ENCODE data around the gene PHACTR1.

PHACTR1 gene

DNA sequence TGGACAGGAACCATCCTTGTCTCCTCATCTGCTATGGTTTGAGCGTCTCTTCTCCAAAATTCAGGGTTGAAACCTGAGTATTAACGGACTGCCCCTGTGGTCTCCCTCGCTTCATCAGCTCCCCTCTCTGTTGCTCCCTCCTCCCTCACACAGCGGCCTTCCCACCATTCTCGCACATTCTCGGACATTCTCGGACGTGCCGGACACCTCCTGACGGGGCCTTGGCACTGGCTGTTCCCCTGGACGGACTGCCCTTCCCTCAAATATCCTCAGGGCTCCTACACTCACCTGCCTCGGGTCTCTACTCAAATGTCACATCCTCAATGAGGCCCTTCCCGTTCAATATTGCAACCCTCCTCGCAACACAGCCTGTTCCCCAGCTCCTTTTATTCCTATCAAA is 496.0 kb downstream of the PHACTR1 start:
- H3K4me1 ChIP-seq (ENCODE audit: control insufficient read depth, insufficient read depth, low read length, poor library complexity, severe bottlenecking) = no peaks in the 10 kb centered on the region
- H3K27me3 ChIP-seq (replicated peaks; ENCODE audit: control insufficient read depth, insufficient read depth, low read length, poor library complexity, severe bottlenecking) = no peaks in the 10 kb centered on the region
- DNase-seq = no peak
- H3K27ac ChIP-seq (ENCODE audit: insufficient read depth, low read length, poor library complexity, severe bottlenecking) = no peak overlapping the region
- H3K9me3 ChIP-seq (ENCODE audit: control insufficient read depth, low read length) = no peaks in the 10 kb centered on the region
- no peak overlapping the region for H3K4me3 ChIP-seq (ENCODE audit: insufficient read depth, low read depth, low read length, poor library complexity, severe bottlenecking)
- H3K36me3 ChIP-seq (ENCODE audit: control insufficient read depth, insufficient read depth, low read length) = no peaks in the 10 kb centered on the region

DNA sequence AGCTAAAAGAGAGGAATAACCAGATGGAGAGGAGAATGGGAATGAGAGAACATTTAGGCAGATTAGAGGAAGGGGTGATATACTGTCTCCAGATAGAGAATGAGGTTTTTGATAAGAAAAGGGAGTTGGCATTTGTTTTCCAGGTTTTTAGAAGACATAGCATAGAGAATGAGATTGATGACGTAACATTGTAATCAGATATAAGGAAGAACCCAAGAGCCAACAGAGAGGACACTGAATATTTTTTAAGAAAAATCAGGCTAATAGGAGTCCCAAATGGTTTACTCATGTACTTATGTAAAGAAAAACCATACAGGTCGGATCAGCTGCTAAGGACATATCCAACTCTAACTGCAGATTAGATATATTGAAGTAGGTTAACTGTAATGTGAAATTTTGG is 498.8 kb downstream of the PHACTR1 start:
- no peaks in the 10 kb centered on the region for H3K27me3 ChIP-seq (replicated peaks; ENCODE audit: control insufficient read depth, insufficient read depth, low read length, poor library complexity, severe bottlenecking)
- H3K9me3 ChIP-seq (ENCODE audit: control insufficient read depth, low read length) = no peaks in the 10 kb centered on the region
- no peaks in the 10 kb centered on the region for H3K36me3 ChIP-seq (ENCODE audit: control insufficient read depth, insufficient read depth, low read length)
- H3K4me3 ChIP-seq (ENCODE audit: insufficient read depth, low read depth, low read length, poor library complexity, severe bottlenecking) = no peak overlapping the region
- DNase-seq = no peak
- no peaks in the 10 kb centered on the region for H3K4me1 ChIP-seq (ENCODE audit: control insufficient read depth, insufficient read depth, low read length, poor library complexity, severe bottlenecking)
- no peak overlapping the region for H3K27ac ChIP-seq (ENCODE audit: insufficient read depth, low read length, poor library complexity, severe bottlenecking)

- DNase-seq = no peak
- Histone ChIP-seq H3K9me3 (ENCODE audit: control insufficient read depth, low read length) (no peaks in the 10 kb centered on the region), H3K4me3 (ENCODE audit: insufficient read depth, low read depth, low read length, poor library complexity, severe bottlenecking) (no peak overlapping the region), H3K4me1 (ENCODE audit: control insufficient read depth, insufficient read depth, low read length, poor library complexity, severe bottlenecking) (no peaks in the 10 kb centered on the region), H3K36me3 (ENCODE audit: control insufficient read depth, insufficient read depth, low read length) (no peaks in the 10 kb centered on the region), H3K27me3 (replicated peaks; ENCODE audit: control insufficient read depth, insufficient read depth, low read length, poor library complexity, severe bottlenecking) (no peaks in the 10 kb centered on the region), H3K27ac (ENCODE audit: insufficient read depth, low read length, poor library complexity, severe bottlenecking) (no peak overlapping the region)
Observed at GRCh38 chr6:13216236-13217014, 499.9 kb downstream of the PHACTR1 start.

DNA sequence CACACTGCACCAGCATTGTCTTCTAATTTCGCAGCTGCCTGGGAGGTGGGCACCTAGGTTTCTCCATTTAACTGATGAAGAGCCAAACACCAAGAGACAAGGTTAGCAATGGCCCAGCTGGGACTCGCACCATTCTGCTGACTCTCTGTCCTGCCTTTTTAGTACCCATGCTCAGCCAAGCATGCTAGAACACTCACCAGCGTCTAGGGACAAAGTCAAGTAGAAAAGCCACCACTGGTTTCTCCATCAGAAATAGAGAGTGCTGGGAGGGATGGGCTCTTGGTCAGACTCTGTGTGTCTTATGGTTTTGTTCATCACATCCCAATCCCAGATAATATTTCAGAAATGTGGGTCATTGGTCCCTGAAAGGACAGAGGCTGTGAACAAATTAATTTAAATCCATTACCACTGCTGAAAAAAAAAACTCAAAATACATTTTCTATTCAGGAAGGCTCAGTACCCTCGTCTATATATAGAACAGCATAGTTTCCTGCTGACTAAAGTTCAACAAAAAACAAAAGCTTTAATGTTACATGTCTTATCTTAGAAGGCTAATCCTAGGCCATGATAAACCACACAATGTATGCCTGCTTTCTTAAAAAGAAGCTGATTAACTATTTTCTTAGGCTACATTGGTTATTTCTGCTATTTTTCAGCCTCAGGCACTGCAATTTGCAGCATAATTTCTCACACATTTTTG is 500.8 kb downstream of the PHACTR1 start:
- no peaks in the 10 kb centered on the region for H3K27me3 ChIP-seq (replicated peaks; ENCODE audit: control insufficient read depth, insufficient read depth, low read length, poor library complexity, severe bottlenecking)
- DNase-seq = no peak
- H3K27ac ChIP-seq (ENCODE audit: insufficient read depth, low read length, poor library complexity, severe bottlenecking) = no peak overlapping the region
- no peak overlapping the region for H3K4me3 ChIP-seq (ENCODE audit: insufficient read depth, low read depth, low read length, poor library complexity, severe bottlenecking)
- no peaks in the 10 kb centered on the region for H3K36me3 ChIP-seq (ENCODE audit: control insufficient read depth, insufficient read depth, low read length)
- no peaks in the 10 kb centered on the region for H3K4me1 ChIP-seq (ENCODE audit: control insufficient read depth, insufficient read depth, low read length, poor library complexity, severe bottlenecking)
- H3K9me3 ChIP-seq (ENCODE audit: control insufficient read depth, low read length) = no peaks in the 10 kb centered on the region

DNA sequence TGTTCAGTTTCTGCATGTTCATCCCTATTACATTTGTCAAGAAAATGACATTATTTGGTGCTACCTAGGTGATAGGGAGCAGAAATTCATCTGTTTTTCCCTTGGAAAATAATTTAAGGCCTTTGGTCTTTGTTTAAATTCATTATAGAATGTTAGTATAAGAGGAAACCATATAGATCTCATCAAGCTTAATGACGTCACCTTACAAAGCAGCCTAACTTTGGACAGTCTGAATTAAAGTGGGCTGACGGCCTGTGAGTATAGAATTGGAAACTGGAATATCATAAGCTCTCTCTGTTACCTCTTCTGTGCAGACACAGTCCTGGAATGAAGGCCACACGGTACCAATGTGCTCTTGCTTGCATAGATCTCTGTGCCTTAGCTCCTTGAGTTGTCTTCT is 503.7 kb downstream of the PHACTR1 start:
- Histone ChIP-seq H3K27me3 (replicated peaks; ENCODE audit: control insufficient read depth, insufficient read depth, low read length, poor library complexity, severe bottlenecking) (no peaks in the 10 kb centered on the region), H3K4me1 (ENCODE audit: control insufficient read depth, insufficient read depth, low read length, poor library complexity, severe bottlenecking) (no peaks in the 10 kb centered on the region), H3K36me3 (ENCODE audit: control insufficient read depth, insufficient read depth, low read length) (no peaks in the 10 kb centered on the region), H3K27ac (ENCODE audit: insufficient read depth, low read length, poor library complexity, severe bottlenecking) (no peak overlapping the region), H3K4me3 (ENCODE audit: insufficient read depth, low read depth, low read length, poor library complexity, severe bottlenecking) (no peak overlapping the region), H3K9me3 (ENCODE audit: control insufficient read depth, low read length) (no peaks in the 10 kb centered on the region)
- no peak for DNase-seq

GRCh38 chr6:13222048-13222447 is 505.5 kb downstream of the PHACTR1 start:
- Histone ChIP-seq H3K27ac (ENCODE audit: insufficient read depth, low read length, poor library complexity, severe bottlenecking) (no peak overlapping the region), H3K4me3 (ENCODE audit: insufficient read depth, low read depth, low read length, poor library complexity, severe bottlenecking) (no peak overlapping the region), H3K27me3 (replicated peaks; ENCODE audit: control insufficient read depth, insufficient read depth, low read length, poor library complexity, severe bottlenecking) (no peaks in the 10 kb centered on the region), H3K9me3 (ENCODE audit: control insufficient read depth, low read length) (no peaks in the 10 kb centered on the region), H3K4me1 (ENCODE audit: control insufficient read depth, insufficient read depth, low read length, poor library complexity, severe bottlenecking) (no peaks in the 10 kb centered on the region), H3K36me3 (ENCODE audit: control insufficient read depth, insufficient read depth, low read length) (no peaks in the 10 kb centered on the region)
- no peak for DNase-seq

- no peak overlapping the region for H3K4me3 ChIP-seq (ENCODE audit: insufficient read depth, low read depth, low read length, poor library complexity, severe bottlenecking)
Observed at GRCh38 chr6:13226071-13226470, 509.5 kb downstream of the PHACTR1 start.

DNA sequence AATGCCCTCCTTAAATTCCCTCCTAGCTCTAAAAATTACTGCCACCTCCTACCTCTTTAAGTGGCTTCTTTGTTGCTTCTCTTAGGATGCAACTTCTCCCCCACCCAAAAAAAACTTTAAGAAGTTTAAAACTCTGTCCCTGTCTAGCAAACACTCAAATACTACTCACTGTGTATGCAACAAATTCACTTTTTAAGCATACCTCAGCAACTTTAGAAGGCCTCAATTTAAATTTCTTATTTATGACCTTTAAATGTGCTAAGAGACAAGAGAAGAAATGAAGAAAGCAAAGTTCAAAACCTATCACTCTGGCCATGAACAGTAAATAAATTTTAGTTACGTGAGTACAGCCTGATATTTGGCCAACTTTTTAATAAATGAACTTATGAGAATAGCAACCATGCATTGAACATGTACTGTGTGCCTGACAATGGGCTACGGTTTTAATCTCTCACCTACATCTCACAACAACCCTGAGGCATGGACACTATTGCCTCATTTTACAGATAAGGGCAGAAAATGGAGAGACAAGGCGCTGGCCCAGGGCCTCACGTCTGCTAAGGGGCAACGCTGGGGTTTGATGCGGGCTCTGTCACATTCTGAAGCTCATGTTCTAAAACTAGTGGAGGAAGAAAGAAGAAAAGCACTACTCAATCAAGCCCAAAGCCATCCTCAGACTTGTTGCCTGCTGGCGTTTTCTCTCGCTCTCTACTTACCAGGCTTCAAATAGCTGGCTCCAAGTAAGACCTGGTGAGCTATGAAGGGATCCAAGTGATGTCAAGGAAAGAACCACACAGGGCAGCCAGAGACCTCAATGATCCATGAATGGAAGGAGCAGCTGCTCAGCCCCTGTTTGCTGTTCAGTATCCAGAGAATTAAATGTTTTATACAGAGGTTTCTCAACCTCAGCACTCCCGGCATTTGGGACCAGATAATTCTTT is 512.0 kb downstream of the PHACTR1 start:
- Histone ChIP-seq H3K4me3 (ENCODE audit: insufficient read depth, low read depth, low read length, poor library complexity, severe bottlenecking) (no peak overlapping the region), H3K36me3 (ENCODE audit: control insufficient read depth, insufficient read depth, low read length) (no peaks in the 10 kb centered on the region), H3K27ac (ENCODE audit: insufficient read depth, low read length, poor library complexity, severe bottlenecking) (no peak overlapping the region), H3K27me3 (replicated peaks; ENCODE audit: control insufficient read depth, insufficient read depth, low read length, poor library complexity, severe bottlenecking) (no peaks in the 10 kb centered on the region), H3K9me3 (ENCODE audit: control insufficient read depth, low read length) (no peaks in the 10 kb centered on the region), H3K4me1 (ENCODE audit: control insufficient read depth, insufficient read depth, low read length, poor library complexity, severe bottlenecking) (no peaks in the 10 kb centered on the region)
- DNase-seq = no peak

More at GRCh38 chr6:13226071-13226470, 509.5 kb downstream of the PHACTR1 start:
- Histone ChIP-seq H3K36me3 (ENCODE audit: control insufficient read depth, insufficient read depth, low read length) (no peaks in the 10 kb centered on the region), H3K27ac (ENCODE audit: insufficient read depth, low read length, poor library complexity, severe bottlenecking) (no peak overlapping the region), H3K4me1 (ENCODE audit: control insufficient read depth, insufficient read depth, low read length, poor library complexity, severe bottlenecking) (no peaks in the 10 kb centered on the region), H3K27me3 (replicated peaks; ENCODE audit: control insufficient read depth, insufficient read depth, low read length, poor library complexity, severe bottlenecking) (no peaks in the 10 kb centered on the region), H3K9me3 (ENCODE audit: control insufficient read depth, low read length) (no peaks in the 10 kb centered on the region)
- no peak for DNase-seq

GRCh38 chr6:13229205-13230085 is 512.9 kb downstream of the PHACTR1 start:
- no peak overlapping the region for H3K27ac ChIP-seq (ENCODE audit: insufficient read depth, low read length, poor library complexity, severe bottlenecking)
- no peaks in the 10 kb centered on the region for H3K9me3 ChIP-seq (ENCODE audit: control insufficient read depth, low read length)
- no peaks in the 10 kb centered on the region for H3K36me3 ChIP-seq (ENCODE audit: control insufficient read depth, insufficient read depth, low read length)
- H3K4me1 ChIP-seq (ENCODE audit: control insufficient read depth, insufficient read depth, low read length, poor library complexity, severe bottlenecking) = no peaks in the 10 kb centered on the region
- no peak overlapping the region for H3K4me3 ChIP-seq (ENCODE audit: insufficient read depth, low read depth, low read length, poor library complexity, severe bottlenecking)
- DNase-seq = peak in 2 of 3 donors; percentile 2 to 4
- no peaks in the 10 kb centered on the region for H3K27me3 ChIP-seq (replicated peaks; ENCODE audit: control insufficient read depth, insufficient read depth, low read length, poor library complexity, severe bottlenecking)
